HG02798 (cell line): Measurements from ENCODE around the gene SULT2B1.
"Not testable (repeated sequence)": the region's sequence is repeated elsewhere in the genome, so short reads cannot be mapped to it uniquely, and the experiment has no call there.

Experiments
- ATAC-seq: cut with Tn5 transposase; IDR thresholded peaks from one replicate; pipeline ENCODE4 v1.9.1; 2021; ENCODE audit warnings: mild to moderate bottlenecking; ENCODE audit not compliant: unreplicated experiment, poor library complexity

Gene SULT2B1

GRCh38 chr19:48551437-48552302, at the start of gene SULT2B1:
Gene SULT2B1 (plus strand): TSS chr19:48552172. CDS start chr19:48552253, 81 bp downstream.
- ATAC-seq = no peak

GRCh38 chr19:48502350-48503018, 49.5 kb upstream of the SULT2B1 start:
- no peak for ATAC-seq

DNA sequence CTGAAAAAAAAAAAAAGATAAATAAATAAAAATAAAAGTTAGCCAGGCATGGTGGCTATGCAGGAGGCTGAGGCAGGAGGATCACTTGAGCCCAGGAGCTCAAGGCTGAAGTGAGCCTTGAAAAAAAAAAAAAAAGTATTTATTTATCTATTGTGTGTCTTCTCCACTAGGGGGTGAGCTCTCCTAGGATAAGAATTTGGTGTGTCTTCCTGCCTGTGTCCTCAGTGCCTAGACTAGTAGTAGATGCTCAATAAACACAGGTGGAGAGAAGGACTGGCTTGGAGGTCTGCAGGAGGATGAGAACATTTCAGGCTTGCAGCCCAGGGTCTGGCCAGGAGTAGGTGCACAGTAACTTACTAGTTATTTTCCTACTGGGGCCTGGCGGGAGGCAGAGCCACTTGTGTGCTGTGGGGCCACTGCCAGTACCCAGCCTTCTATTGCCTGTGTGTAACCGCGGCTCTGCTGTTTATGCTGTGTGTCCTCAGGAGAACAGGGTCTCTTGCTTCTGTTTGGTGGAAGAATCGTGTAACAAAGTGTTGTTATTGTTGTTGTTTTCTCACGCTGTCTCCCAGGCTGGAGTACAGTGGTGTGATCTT, 45.7 kb upstream of the SULT2B1 start:
- no peak for ATAC-seq

- no peak for ATAC-seq
These were observed 44.0 kb upstream of the SULT2B1 start for GRCh38 chr19:48507911-48508439.

DNA sequence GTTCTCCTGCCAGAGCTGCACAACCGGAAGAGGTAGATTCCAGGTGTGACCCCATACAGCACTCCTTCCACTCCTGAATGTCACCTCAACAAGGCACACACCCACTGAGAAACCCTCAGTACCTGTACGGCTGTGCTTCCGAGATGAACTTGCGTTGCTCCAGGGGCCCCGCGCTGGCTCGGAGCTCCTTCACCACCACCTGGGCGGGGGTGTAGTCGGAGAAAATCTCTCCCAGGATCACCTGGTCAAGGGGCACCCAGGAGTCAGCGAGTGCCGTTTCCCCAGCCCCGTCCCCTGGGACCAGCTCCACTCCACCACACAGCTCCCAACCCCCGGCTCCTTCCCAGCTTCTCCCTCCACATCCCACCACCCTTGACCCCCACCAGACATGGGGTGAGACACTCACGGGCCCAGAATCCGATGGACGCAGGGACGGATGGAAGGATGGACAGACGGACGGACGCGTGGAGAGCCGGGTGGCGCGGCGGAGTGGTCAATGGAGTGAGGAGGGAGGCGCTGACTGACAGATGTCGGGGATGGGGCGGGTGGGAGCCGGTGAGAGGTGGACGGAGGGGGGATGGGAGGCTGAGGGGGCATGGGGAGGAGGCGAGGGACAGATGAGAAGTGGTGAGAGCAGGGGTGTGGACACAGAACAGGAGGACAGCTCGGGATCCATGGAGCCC, 43.1 kb upstream of the SULT2B1 start:
- ATAC-seq = no peak

DNA sequence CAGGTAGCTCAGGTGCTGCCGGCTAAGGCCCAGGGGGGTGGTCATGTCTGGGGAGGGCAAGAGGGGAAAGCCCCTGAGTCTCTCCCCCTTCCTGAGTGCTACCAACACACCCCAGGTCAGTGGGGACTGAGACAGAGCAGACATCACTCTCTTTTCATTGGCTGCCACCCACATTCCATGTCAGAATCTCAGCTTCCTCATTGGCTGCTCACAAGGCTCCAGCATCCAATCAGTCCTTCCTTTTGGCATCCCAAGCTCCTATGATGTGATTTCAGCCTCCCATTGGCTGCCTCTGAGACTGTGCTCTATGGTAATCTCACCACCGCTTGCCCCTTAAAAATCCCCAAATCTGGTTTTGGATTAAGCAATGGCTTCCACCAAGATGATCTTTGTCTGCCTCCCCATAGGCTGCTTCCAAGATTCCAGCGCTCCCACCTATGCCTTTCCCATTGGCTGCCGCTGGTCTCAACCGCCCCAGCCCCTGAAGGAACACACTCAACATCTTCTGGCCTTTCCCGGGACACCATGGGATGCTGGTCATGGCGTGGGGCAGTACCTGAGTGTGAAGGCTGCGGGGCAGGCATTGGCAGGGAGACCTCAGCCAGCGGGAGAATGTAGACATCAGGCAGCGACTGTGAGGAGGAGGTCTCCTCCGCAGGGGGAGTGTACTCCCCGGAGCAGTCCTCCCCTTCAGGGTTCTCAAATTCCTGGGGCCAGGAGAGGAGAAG, 42.3 kb upstream of the SULT2B1 start:
- no peak for ATAC-seq

DNA sequence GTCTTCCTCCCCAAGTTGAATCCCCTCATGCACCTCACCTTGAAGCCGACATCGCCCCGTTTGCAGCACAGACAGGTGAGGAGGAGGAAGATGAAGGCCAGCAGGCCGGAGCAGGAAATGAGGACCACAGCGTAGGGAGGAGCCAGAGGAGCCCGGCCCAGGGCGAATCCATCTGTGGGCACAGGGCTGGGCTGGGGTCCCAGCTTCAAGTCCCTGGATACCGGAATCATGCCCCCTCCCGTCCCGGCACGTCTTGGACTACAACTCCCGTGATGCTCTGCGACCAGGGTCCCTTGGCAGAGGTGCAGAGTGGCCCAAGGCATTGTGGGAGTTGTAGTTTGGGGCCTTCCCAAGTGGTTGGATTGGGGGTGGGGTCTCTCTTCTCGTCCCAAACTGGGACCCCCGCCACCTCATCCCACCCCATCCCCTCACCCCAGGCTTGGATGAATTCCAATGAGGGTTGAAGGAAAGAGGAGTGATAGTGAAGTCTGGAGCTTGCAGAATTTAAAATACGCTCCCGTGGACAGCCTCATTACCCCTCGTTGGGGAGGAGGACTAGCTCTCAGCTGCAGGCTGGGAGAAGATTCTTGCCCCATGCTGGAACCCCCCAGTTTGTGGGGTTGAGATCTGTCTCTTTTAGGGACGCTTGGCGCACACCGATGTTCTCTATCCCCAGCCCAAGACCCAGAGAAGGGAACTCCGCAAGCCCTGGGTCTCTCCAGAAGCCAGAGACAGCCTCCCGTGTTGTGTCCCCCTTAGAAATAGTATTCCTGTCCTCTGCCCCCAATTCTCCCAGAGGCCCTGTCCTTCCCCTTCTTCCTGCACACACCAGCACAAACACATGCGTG, 41.3 kb upstream of the SULT2B1 start:
- ATAC-seq = peak; percentile 51

GRCh38 chr19:48511321-48511731, 40.6 kb upstream of the SULT2B1 start:
- no peak for ATAC-seq

GRCh38 chr19:48511800-48512503, 40.0 kb upstream of the SULT2B1 start, which contains the start of gene LMTK3:
Gene LMTK3 (minus strand): TSS chr19:48511835. CDS start chr19:48511576, 259 bp downstream.
- no peak for ATAC-seq

- ATAC-seq = no peak
These were observed 39.3 kb upstream of the SULT2B1 start for GRCh38 chr19:48512504-48513288.

DNA sequence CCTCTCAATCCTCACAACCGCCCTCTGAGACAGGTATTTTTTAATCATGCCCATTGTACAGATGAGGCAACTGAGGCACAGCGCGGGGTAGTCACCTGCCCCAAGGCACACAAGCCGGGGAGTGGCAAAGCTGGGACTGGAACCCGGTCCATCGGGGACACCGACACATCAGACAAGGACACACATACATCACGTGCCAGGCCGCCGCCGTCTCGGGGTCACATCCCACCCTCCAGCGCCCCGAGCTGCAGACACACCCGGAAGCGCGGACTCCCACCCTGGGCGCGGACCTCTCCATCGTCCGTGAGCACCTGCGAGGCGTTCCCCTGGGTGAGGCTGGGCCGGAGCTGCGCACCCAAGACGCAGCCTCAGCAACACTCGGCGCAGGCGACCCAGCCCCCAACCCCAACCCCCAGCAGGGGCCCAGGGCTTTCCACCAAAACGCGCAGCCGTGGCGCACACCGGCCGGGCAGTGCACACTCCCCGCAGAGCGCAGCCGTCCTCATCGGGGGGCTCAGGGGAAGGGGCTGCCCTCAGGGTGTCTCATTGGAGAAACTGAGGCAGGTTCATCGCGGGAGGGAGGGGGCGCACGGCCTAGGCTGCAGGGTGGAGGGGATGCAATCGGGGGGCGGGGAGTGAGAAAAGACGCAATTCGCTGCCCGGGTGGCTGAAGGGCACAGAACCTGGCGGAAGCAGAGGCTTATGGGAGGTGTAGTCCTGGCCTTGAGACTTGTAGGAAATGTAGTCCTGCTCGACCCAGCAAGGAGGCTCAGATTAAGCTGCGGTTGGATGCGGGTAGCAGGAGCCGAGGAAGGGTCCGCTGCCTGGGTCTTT, 38.5 kb upstream of the SULT2B1 start:
- no peak for ATAC-seq

GRCh38 chr19:48514123-48514458, 37.9 kb upstream of the SULT2B1 start:
- no peak for ATAC-seq

- ATAC-seq = no peak
These were observed 35.4 kb upstream of the SULT2B1 start for GRCh38 chr19:48516536-48516935.

GRCh38 chr19:48518207-48518606, 33.8 kb upstream of the SULT2B1 start:
- ATAC-seq = no peak

DNA sequence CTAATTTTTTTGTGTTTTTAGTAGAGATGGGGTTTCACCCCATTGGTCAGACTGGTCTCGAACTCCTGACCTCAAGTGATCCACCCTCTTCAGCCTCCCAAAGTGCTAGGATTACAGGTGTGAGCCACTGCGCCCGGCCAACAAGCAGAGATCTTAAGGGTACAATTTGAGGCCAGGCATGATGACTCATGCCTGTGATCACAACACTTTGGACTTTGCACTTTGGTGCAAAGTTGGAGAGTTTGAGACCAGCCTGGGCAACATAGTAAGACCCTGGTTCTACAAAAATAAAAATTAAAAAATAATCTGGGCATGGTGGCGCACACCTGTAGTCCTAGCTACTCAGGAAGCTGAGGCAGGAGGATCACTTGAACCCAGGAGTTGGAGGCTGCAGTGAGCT, 32.5 kb upstream of the SULT2B1 start:
- ATAC-seq = not testable (repeated sequence)

DNA sequence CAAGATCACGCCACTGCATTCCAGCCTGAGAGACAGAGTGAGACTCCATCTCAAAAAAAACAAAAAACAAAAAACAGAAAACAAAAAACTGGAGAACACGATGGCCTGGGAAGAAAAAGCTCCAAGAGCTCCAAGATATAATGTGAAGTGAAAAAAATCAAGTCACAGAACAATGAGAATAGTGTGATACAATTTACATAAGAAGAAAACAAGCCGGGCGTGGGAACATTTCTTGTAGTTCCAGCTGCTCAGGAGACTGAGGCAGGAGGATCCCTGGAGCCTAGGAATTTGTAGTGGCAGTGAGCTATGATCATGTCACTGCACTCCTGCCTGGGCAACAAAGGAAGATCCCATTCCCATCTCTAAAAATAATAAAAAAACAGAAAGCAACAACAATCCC, 31.8 kb upstream of the SULT2B1 start:
- no peak for ATAC-seq

DNA sequence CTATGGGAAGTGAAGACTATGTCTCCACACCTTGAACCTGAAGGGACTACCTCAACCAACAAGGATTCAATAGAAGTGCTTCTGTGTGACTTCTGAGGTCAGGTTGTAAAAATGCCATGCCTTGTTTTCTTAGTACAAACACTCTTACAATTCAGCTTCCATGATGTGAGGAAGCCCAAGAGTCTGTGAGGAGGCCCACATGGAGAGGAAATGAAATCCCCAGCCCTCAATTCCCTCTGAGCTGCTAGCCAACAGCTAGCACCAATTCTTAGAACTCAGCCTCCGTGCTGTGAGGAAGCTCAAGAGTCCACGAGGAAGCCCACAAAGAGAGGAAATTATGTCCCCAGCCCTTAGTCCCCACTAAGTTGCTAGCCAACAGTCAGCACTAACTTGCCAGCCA, 27.8 kb upstream of the SULT2B1 start:
- ATAC-seq = no peak
